Activated CD8-positive, alpha-beta T cell treated with anti-CD3 and anti-CD28 coated beads, Interleukin-2, amount 10 ng/mL, durations not matched to agents 7 days and 5 days (primary cell): ENCODE measurements around the gene KRT81. TPM values are rescaled to one million over a fixed set of nuclear protein-coding genes. Genes with fewer than 3 reads are reported as not detected.
"Not testable (repeated sequence)": the region's sequence is repeated elsewhere in the genome, so short reads cannot be mapped to it uniquely, and the experiment has no call there.

Experiments
- ATAC-seq: fragments of 150-1000 bp; cut with Tn5 transposase; one replicate; pipeline ENCODE4 v1.10.0; 2021; ENCODE audit warnings: moderate library complexity
- CTCF ChIA-PET: fragments of 350-600 bp; sonication (Branson Sonifier 250); formaldehyde crosslinking; loops from one replicate; lab custom pipeline; 2021; ENCODE audit warnings: antibody characterized with exemption; lab: Charles Lee
- POLR2A ChIA-PET: fragments of 350-600 bp; sonication (Branson Sonifier 250); formaldehyde crosslinking; loops from one replicate; lab custom pipeline; 2021; ENCODE audit warnings: antibody characterized with exemption; lab: Charles Lee
- DNase-seq: peaks from one replicate; pipeline ENCODE4 v3.0.0-alpha.2; 2020
- H3K27ac Mint-ChIP-seq: one replicate; pipeline ENCODE4 v1.8.0; 2021; ENCODE audit warnings: mild to moderate bottlenecking, mixed read lengths
- H3K27me3 Mint-ChIP-seq: one replicate; pipeline ENCODE4 v1.8.0; 2021; ENCODE audit warnings: low read depth, mixed read lengths
- H3K36me3 Mint-ChIP-seq: one replicate; pipeline ENCODE4 v1.8.0; 2021; ENCODE audit warnings: low read depth, mixed read lengths
- H3K4me1 Mint-ChIP-seq: one replicate; pipeline ENCODE4 v1.8.0; 2021; ENCODE audit warnings: low read depth, mixed read lengths
- H3K4me3 Mint-ChIP-seq: one replicate; pipeline ENCODE4 v1.8.0; 2021; ENCODE audit warnings: mild to moderate bottlenecking, mixed read lengths
- H3K9me3 Mint-ChIP-seq: one replicate; pipeline ENCODE4 v1.8.0; 2022; ENCODE audit warnings: mixed read lengths; ENCODE audit not compliant: insufficient read depth
- total RNA-seq, 2 experiments: library from RNA; stranded (reverse); gene quantifications; one replicate each; pipeline ENCODE4 v1.2.3, GENCODE V29; 2021

KRT81 gene
- total RNA-seq, 2 experiments from 2014 or later = 0.29 to 0.42 TPM

GRCh38 chr12:52293926-52294325 is 2.6 kb upstream of the KRT81 start:
- Mint-ChIP-seq H3K4me1 (peaks cover 20% of the 10 kb centered on the region), H3K27me3 (peaks cover 51% of the 10 kb centered on the region), H3K27ac (no peak overlapping the region), H3K36me3 (no peaks in the 10 kb centered on the region), H3K4me3 (no peak overlapping the region), H3K9me3 (no peaks in the 10 kb centered on the region)
- ChIA-PET POLR2A (no interaction called here), CTCF (interaction anchor here (0.7 to 4.5 kb wide), 12 partner anchors 9 to 1055 kb away, joined by 3 to 35 read pairs (median 4); partner anchors contain the start of gene DAZAP2)
- DNase-seq (no peak), ATAC-seq (no peak)

GRCh38 chr12:52290483-52291134 is 725 bp downstream of the KRT81 start:
- peaks cover 38% of the 10 kb centered on the region for H3K4me1 Mint-ChIP-seq
- H3K27ac Mint-ChIP-seq, DNase-seq, CTCF ChIA-PET, H3K36me3 Mint-ChIP-seq, POLR2A ChIA-PET, ATAC-seq, H3K9me3 Mint-ChIP-seq, H3K4me3 Mint-ChIP-seq: not testable (repeated sequence)
- peaks cover 28% of the 10 kb centered on the region for H3K27me3 Mint-ChIP-seq

GRCh38 chr12:52287816-52288805 is 3.2 kb downstream of the KRT81 start:
- ATAC-seq = peak; percentile 80
- H3K27ac Mint-ChIP-seq = peak overlapping the region; percentile 57
- H3K9me3 Mint-ChIP-seq, DNase-seq, H3K36me3 Mint-ChIP-seq, H3K4me3 Mint-ChIP-seq: not testable (repeated sequence)
- peaks cover 15% of the 10 kb centered on the region for H3K27me3 Mint-ChIP-seq
- H3K4me1 Mint-ChIP-seq = peaks cover 24% of the 10 kb centered on the region
- ChIA-PET CTCF (interaction anchor here (1.0 kb wide), 1 partner anchor 9 kb away, joined by 3 read pairs; no protein-coding TSS in a partner anchor), POLR2A (interaction anchor here (0.6 kb wide), 1 partner anchor 864 kb away, joined by 3 read pairs; no protein-coding TSS in a partner anchor)

GRCh38 chr12:52286857-52287785 is 4.2 kb downstream of the KRT81 start:
- not testable (repeated sequence) for DNase-seq, ATAC-seq, H3K4me3 Mint-ChIP-seq, H3K36me3 Mint-ChIP-seq, H3K9me3 Mint-ChIP-seq
- peak overlapping the region; percentile 57 for H3K27ac Mint-ChIP-seq
- peaks cover 14% of the 10 kb centered on the region for H3K27me3 Mint-ChIP-seq
- peaks cover 24% of the 10 kb centered on the region for H3K4me1 Mint-ChIP-seq
- POLR2A ChIA-PET = interaction anchor here (0.6 kb wide), 1 partner anchor 863 kb away, joined by 3 read pairs; no protein-coding TSS in a partner anchor
- CTCF ChIA-PET = interaction anchor here (0.9 to 1.1 kb wide), 2 partner anchors 9 to 18 kb away, joined by 3 read pairs; no protein-coding TSS in a partner anchor

- no peaks in the 10 kb centered on the region for H3K9me3 Mint-ChIP-seq
- ChIA-PET POLR2A (no interaction called here), CTCF (interaction anchor here (0.9 to 2.3 kb wide), 3 partner anchors 8 to 19 kb away, joined by 3 to 7 read pairs (median 3); no protein-coding TSS in a partner anchor)
- DNase-seq (no peak), ATAC-seq (no peak)
- H3K27ac Mint-ChIP-seq = peak overlapping the region; percentile 27
- no peak overlapping the region for H3K4me3 Mint-ChIP-seq
- H3K4me1 Mint-ChIP-seq = peaks cover 24% of the 10 kb centered on the region
- H3K36me3 Mint-ChIP-seq = no peaks in the 10 kb centered on the region
- H3K27me3 Mint-ChIP-seq = peaks cover 9% of the 10 kb centered on the region
These were observed 5.3 kb downstream of the KRT81 start for GRCh38 chr12:52285851-52286530.

GRCh38 chr12:52285172-52285745 is 6.1 kb downstream of the KRT81 start:
- Mint-ChIP-seq H3K27ac (no peak overlapping the region), H3K4me3 (no peak overlapping the region), H3K27me3 (peaks cover 13% of the 10 kb centered on the region), H3K36me3 (no peaks in the 10 kb centered on the region), H3K4me1 (peaks cover 24% of the 10 kb centered on the region), H3K9me3 (no peaks in the 10 kb centered on the region)
- ChIA-PET POLR2A (no interaction called here), CTCF (interaction anchor here (0.6 to 2.7 kb wide), 5 partner anchors 10 to 125 kb away, joined by 3 to 7 read pairs (median 3); no protein-coding TSS in a partner anchor)
- DNase-seq (no peak), ATAC-seq (no peak)

GRCh38 chr12:52284562-52285171 is 6.7 kb downstream of the KRT81 start:
- H3K9me3 Mint-ChIP-seq = no peaks in the 10 kb centered on the region
- H3K27me3 Mint-ChIP-seq = peaks cover 19% of the 10 kb centered on the region
- H3K4me1 Mint-ChIP-seq = peaks cover 24% of the 10 kb centered on the region
- ATAC-seq (no peak), DNase-seq (no peak)
- no peak overlapping the region for H3K4me3 Mint-ChIP-seq
- CTCF ChIA-PET = interaction anchor here (0.6 to 2.7 kb wide), 6 partner anchors 10 to 125 kb away, joined by 3 to 7 read pairs (median 3); partner anchors contain the start of gene KRT86
- POLR2A ChIA-PET = no interaction called here
- H3K27ac Mint-ChIP-seq = no peak overlapping the region
- H3K36me3 Mint-ChIP-seq = no peaks in the 10 kb centered on the region

- Mint-ChIP-seq H3K4me1 (peaks cover 24% of the 10 kb centered on the region), H3K4me3 (no peak overlapping the region), H3K9me3 (no peaks in the 10 kb centered on the region), H3K36me3 (no peaks in the 10 kb centered on the region), H3K27ac (no peak overlapping the region), H3K27me3 (peaks cover 30% of the 10 kb centered on the region)
- CTCF ChIA-PET = interaction anchor here (2.2 to 7.8 kb wide), 8 partner anchors 11 to 123 kb away, joined by 6 to 89 read pairs (median 24); no protein-coding TSS in a partner anchor
- POLR2A ChIA-PET = no interaction called here
- ATAC-seq (no peak), DNase-seq (no peak)
These were observed 10.4 kb downstream of the KRT81 start for GRCh38 chr12:52280796-52281560.

- no peak overlapping the region for H3K4me3 Mint-ChIP-seq
- no peak overlapping the region for H3K27ac Mint-ChIP-seq
- no peaks in the 10 kb centered on the region for H3K9me3 Mint-ChIP-seq
- ChIA-PET POLR2A (no interaction called here), CTCF (interaction anchor here (1.5 to 7.8 kb wide), 13 partner anchors 11 to 122 kb away, joined by 5 to 89 read pairs (median 23); no protein-coding TSS in a partner anchor)
- no peaks in the 10 kb centered on the region for H3K36me3 Mint-ChIP-seq
- peaks cover 21% of the 10 kb centered on the region for H3K4me1 Mint-ChIP-seq
- peaks cover 32% of the 10 kb centered on the region for H3K27me3 Mint-ChIP-seq
- no peak for ATAC-seq
- no peak for DNase-seq
These were observed 11.0 kb downstream of the KRT81 start for GRCh38 chr12:52280319-52280795.
